Femur (tissue), 1 donor: Measurements from ENCODE around the gene DYNC1LI1.
A peak's percentile ranks its signal among the peaks of the same experiment; 100 is the strongest.
"Not testable (repeated sequence)": the region's sequence is repeated elsewhere in the genome, so short reads cannot be mapped to it uniquely, and the experiment has no call there.

ENCODE experiments used
- DNase-seq: peaks from one replicate; pipeline ENCODE4 v3.0.0-alpha.2; 2017

DYNC1LI1 gene

GRCh38 chr3:32578669-32579068 lies 8.0 kb upstream of the DYNC1LI1 start:
- DNase-seq: not testable (repeated sequence)

- DNase-seq: no peak
Measured at GRCh38 chr3:32577581-32578556, 7.2 kb upstream of the DYNC1LI1 start.

GRCh38 chr3:32577174-32577573 lies 6.5 kb upstream of the DYNC1LI1 start:
- DNase-seq: no peak

GRCh38 chr3:32575451-32576113 lies 4.9 kb upstream of the DYNC1LI1 start:
- no peak for DNase-seq

DNA sequence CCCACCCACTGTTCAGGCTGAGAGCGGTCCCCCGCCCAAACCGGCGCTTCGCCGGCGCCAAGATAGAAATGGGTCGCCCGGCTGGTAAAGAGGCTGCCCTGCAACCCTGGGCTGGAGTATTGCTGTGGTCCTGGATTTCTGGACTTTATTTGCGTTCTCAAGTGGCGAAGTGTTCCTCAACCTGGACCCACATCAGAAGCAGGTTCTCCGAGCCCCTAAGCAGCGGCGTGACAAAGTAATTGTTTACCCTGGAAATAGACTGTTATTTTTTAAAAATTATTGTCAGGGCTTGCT lies 481 bp upstream of the DYNC1LI1 start:
- no peak for DNase-seq

DNA sequence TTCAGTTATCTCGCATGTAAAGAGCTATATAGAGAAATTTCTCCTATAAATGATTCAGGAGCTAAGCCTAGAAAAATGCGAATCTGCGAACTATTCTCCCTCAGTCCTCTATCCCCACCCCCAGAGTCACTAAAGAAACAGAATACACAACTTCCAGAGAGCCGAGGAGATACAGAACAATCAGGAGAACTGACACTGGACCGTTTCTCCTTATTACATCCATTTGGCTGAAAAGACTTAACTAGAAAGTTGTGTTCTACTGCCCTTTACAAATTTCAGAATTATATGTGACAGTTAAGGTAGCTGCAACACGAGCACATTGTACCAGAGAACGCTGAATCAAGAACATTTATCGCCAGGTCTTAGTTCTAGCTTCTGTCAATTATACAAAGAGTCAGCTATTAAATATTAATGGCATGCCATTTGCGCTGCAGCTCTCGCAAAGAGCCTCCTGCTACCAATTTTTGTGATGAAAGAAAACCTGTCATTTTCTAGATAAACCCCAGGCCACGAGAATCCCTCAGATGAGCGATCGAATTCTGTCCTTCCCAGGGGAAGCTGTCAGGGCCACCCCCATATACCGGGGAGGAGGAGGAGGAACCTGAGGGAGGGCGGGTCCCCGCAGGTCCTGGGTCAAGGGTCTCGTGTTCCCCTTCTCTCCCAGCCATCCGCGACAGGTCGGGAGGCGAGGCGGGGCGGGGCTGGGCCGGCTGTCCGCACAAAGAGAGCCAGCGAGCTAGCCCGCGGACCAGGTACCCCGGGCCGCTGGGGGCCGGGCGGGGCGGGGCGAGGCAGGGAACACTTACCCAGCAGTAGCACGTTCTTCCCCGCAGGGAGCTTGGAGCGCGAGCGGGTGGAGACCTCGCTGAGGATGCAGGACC lies 878 bp downstream of the DYNC1LI1 start:
- peak; percentile 59 for DNase-seq

DNA sequence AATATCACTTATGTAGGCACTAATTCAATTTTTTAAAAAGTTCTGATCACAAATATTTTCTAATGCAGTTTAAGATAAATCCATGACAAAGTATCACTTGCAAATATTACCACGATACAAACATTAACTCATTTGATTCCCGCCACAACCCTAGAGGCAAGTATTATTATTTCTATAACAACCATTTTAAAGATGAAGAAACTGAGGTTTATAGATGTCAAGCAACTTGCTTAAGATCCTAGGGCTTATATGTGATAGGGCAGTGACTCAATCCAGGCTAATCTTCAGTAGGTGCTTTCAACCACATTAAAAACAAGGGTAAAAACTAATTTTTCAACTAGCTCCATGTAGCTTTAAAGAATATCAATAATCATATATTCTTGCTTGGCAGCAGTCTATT lies 1.7 kb downstream of the DYNC1LI1 start:
- no peak for DNase-seq

GRCh38 chr3:32564195-32564594 lies 6.5 kb downstream of the DYNC1LI1 start:
- no peak for DNase-seq

- no peak for DNase-seq
Measured at GRCh38 chr3:32562640-32563039, 8.0 kb downstream of the DYNC1LI1 start.

GRCh38 chr3:32557640-32558352 lies 12.9 kb downstream of the DYNC1LI1 start:
- DNase-seq: no peak

DNA sequence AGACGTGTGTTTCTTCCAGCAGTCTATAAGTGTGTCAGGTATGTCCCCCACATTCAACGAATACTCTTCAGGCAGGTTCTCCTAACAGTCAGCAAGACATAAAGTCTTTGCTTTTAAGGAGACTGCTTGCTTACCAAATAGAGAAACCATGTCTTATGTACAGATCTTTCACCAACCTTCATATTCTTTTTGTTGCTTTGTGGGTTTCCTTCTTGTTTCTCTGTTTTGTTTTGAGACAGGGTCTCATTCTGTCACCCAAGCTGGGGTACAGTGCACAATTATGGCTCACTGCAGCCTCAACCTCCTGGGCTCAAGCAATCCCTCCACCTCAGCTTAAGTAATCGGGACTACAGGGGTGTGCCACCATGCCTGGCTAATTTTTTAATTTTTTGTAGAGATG lies 14.3 kb downstream of the DYNC1LI1 start:
- no peak for DNase-seq

GRCh38 chr3:32553973-32554372 lies 16.7 kb downstream of the DYNC1LI1 start:
- DNase-seq: no peak

GRCh38 chr3:32553459-32553858 lies 17.2 kb downstream of the DYNC1LI1 start:
- DNase-seq: no peak

- no peak for DNase-seq
Measured at GRCh38 chr3:32552013-32552412, 18.6 kb downstream of the DYNC1LI1 start.

DNA sequence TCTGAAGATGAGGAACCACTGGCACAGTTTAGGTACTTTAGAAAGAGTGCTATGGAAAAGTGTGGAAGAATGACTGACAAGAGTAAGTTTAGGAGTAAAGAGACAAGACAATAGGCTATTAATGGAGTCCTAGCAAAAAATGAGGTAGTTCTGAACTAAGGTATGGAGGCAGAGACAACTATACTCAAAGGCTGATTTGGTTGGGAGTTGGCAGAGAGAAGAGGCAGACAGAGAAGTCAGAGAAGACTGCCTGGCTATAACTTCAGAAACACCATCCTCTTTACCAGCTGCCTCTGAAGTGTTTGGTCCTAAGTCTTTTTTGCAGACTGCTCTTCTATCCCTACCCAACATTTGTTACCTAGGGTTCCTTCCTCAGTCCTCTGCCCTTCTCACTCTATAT lies 19.2 kb downstream of the DYNC1LI1 start:
- DNase-seq: no peak

DNA sequence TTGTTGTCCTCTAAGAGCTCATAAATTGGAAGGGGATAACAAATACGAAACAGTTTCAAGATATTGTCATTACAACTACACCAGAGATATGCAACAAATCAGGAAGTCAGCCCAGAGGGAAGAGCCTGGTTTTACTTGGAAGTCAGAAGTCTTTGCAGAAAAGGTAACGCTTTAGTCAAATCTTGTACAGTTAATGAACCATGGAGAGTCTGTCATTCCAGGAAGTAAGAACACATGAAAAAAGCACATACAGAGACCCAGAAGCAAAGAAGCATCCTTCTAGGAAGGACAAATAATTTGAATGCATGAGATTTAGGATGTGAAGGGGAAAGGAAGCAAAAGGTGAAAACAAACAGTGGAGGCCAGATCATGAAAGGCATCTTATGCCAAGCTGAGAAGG lies 19.6 kb downstream of the DYNC1LI1 start:
- no peak for DNase-seq

DNA sequence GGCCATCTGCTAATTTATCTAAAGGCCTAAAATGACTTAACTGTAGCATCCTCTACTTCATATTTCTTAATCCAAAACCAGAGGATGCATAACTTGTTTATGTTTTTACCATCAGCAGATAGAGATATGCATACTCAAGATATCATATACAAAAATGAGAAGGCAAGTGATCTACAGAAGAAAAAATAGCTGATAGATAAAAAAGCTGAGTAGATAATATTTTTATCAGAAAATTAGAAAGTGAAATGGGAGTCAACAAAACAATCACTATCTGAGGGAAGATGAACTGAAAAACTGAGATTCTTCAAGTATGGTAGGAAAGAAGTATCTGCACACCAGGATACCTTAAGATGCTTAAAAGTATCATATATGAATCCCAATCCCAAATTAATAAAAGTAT lies 25.4 kb downstream of the DYNC1LI1 start:
- DNase-seq: no peak

- DNase-seq: no peak
Measured at GRCh38 chr3:32544894-32545293, 25.8 kb downstream of the DYNC1LI1 start.

DNA sequence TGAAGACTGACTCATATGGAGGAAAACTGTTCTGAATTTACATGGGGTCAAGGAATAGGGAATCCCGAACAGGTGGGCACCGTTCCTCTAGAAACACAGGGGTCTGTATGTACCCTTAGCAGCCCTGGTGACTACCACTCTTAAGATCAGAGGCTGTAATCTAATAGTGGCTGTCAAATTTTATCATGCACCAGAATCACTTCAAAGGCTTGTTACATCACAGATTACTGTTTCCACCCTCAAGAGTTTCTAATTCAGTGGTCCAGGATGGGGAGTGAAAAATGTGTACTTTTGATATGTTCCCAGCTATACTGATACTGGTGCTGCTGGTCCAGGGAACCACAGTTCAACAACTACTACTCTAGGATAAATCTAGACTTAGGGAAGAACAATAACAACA lies 27.9 kb downstream of the DYNC1LI1 start:
- DNase-seq: no peak

DNA sequence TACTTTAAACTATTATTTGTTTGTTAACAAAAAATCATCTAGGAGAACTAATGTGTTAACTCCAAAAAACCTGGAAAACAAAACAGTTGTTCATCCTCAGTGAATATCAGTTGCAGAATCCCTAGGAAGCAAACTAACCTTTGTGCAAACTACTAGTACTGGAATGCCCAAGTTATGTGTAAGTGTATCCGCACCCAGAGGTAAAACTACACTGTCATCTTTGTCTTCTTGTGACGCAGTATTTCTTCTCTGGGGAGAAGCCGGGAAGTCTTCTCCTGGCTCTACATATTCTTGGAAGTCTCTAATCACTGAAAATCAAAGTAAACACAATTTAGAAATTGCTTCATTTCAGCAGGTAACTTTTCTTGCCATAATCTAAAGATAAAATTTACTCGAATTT lies 29.8 kb downstream of the DYNC1LI1 start:
- no peak for DNase-seq

GRCh38 chr3:32532434-32532833 lies 38.2 kb downstream of the DYNC1LI1 start:
- DNase-seq: no peak

DNA sequence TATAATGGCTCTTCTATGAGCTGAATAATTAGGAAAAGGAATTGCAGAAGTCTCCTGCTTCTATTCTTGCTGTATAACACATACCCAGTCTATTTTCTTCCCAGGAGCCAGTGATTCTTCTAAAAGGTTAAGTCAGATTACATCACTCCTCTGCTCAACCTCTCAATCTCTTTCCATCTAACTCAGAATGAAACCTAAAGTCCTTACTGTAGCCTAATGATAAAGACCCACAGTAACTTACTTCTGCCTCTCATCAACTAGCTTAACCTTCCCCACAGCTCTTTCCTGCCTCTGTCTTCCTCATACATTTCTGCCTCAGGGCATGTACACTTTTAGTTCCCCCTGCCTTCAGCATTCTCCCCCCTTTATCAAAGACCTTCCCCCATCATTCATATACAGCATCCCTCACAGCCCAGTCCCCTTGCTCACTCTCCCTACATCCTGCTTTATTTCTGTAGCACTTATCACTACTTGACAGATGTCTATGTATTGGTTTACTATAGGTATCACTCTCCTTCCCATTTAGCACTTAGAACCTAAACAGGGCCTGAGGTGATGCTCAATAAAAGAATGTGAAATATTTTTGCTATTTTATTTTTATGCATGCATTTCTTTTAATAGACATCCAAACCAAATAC lies 39.5 kb downstream of the DYNC1LI1 start:
- no peak for DNase-seq
